ENCODE results near the gene TFAP2E.
A peak's percentile ranks its signal among the peaks of the same experiment; 100 is the strongest.

The TFAP2E gene

DNA sequence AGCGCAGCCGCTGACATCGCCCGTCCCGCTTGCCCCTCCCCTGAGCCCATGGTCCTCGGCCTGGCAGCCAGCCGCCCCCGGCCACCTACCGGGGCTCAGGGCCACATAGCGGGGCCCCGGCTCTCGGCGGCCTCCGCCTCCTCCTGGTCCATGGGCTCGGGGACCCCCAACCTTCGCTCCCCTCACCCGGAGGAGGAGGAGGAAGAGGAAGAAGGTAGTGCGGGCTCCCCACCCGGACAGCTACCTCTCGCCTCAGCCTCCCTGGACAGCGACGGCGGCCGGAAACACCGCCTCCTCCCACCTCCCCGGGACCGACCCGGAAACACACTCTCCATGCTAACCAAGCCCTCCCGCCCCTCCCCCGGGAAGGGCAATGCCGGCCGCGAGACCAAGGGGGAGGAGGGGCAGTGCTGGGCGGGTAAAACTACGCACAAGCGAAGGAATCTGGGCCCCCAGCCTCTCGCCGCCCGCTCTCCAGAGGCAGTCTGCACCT lies 15.9 kb upstream of the TFAP2E start, which contains the start of gene KIAA0319L:
Gene KIAA0319L (minus strand): TSS at position 286 of the 493 bp plus-strand sequence. CDS start 2,912 bp downstream, outside the sequence.
- no peak for DNase-seq (ENCODE audit: low read depth, low spot score)

DNA sequence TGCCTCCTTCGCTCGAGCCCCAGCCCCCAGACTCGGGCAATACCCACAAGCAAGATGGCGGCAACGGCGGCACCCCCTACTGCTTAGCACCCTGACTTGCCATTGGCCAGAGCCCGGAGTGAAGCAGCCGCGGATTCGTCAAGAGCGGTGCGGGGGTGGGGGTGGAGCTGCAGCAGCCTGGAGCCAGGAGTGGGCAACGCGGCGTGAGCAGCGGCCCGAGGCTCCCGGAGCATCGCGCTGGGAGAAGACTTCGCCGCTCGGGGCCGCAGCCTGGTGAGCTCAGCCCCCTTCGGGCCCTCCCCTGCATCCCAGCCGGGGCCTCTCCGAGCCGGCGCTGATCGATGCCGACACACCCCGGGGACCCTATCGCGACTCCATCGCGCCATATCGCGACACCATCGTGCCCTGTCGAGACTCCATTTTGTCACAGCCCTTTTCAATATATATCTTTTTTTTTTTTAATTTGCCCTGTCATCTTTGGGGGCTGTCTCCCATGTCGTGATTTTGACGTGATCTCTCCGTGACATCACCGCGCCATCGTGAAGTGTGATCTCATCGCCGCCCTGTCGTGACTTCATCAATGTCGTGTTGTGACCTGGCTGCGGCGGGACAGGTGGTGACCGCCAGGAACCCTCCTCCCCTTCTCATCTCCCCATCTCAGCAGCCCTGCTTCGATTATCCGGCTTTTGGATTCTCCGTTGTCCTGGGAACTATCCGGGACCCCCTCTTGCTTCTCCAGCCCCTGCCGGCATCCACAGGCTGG lies 15.3 kb upstream of the TFAP2E start, which contains the start of gene NCDN:
Gene NCDN (plus strand): TSS at position 189 of the 763 bp plus-strand sequence. CDS start 392 bp downstream, at position 581.
- DNase-seq (ENCODE audit: low read depth, low spot score) = peak; percentile 94

DNA sequence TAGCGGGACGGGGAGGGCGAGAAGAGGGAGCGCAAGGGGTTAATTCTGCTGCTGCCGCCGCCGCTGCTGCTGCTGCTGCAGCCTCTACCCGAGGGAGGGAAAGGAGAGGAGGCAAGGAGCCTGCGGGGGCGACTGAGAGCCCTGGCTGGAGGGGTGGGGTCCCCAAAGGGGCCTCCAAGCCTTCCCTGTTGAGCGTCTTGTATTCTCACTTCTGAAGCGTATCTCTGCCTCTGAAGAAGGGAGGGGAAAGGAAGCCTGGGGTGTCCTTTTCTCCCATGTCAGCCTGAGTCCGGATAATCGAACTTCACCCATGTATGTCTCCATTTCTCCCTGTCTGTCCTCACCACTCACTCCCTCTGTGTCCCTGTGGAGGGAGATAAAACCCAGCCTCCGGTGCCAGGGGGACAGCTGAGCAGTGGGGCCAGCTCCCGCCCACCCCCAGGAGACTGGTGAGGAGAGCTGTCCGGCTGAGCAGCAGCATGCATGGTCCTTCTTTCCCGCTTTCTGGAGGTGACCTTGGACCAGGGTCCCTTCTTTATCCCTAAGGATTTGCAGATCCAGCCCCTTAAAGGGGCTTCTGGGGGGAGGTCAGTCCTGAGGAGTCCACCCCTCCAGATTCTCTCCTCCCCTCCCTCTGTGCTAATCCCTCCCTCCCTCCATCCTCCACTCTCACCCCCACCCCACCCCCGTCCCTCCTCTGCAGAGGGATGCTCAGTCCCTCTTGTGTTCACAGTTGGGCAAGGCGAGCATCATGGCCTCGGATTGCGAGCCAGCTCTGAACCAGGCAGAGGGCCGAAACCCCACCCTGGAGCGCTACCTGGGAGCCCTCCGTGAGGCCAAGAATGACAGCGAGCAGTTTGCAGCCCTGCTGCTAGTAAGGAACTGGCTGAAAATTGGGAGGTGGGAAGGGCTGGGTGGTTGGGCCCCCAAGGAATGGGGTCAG lies 14.5 kb upstream of the TFAP2E start:
- no peak for DNase-seq (ENCODE audit: low read depth, low spot score)

- DNase-seq (ENCODE audit: low read depth, low spot score) = no peak
Observed at GRCh38 chr1:35559317-35559944, 13.7 kb upstream of the TFAP2E start.

GRCh38 chr1:35560256-35561225 lies 12.6 kb upstream of the TFAP2E start:
- DNase-seq (ENCODE audit: low read depth, low spot score) = no peak

DNA sequence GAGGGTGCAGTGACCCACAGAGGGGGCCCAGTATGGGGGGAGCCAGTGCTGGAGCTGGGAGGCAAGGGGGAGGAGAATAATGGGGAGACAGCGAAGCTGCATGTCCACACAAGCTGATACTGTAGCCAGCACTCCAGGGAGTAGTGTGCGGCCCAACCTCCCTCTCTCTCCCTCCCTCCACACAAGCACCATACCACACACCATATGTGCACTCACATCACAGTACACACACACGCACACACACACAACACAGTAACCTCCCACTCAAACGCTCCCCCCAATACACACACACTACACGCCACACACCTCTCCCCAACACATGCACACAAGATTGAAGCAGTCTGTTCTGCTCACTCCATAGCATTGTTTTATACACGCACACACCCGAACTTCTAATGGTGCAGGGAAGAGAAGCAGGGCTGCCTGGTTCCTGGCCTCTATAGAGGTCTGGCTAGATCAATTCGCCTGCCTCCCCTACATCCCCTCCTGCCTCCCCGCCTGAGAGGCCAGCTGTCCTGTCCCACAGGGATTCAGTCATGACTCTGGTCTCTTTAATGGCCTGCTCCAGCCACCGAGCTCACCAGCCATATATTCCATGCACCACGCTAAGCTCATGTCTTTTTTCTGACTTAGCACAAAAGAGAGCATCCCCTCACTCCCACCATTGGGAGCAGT lies 11.7 kb upstream of the TFAP2E start:
- DNase-seq (ENCODE audit: low read depth, low spot score) = no peak

DNA sequence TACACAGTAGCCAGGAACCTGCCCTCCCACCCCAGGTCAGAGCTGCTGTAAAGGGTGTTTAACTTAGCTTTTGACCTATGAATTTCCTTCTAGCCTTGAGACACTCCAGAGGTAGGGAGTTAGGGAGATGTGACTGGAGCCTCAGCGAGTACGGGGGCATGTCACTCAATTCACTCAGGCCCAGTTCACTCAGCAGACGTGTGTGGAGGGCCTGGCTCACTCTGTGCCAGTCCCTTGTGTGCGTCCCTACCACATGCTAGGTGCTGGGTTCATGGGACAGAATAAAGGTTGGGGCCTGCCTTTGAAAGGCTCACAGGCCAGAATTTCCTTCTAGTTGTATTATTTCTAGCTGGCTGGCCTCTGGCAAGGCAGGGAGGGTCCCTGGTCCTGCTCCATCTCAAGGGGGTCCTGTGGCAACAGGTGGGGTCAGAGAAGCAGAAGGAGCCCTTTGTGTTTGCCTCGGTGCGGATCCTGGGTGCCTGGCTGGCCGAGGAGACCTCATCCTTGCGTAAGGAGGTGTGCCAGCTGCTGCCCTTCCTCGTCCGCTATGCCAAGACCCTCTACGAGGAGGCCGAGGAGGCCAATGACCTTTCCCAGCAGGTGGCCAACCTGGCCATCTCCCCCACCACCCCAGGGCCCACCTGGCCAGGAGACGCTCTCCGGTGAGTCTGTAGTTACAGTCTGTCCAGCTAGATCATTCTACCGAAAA lies 11.0 kb upstream of the TFAP2E start:
- no peak for DNase-seq (ENCODE audit: low read depth, low spot score)

DNA sequence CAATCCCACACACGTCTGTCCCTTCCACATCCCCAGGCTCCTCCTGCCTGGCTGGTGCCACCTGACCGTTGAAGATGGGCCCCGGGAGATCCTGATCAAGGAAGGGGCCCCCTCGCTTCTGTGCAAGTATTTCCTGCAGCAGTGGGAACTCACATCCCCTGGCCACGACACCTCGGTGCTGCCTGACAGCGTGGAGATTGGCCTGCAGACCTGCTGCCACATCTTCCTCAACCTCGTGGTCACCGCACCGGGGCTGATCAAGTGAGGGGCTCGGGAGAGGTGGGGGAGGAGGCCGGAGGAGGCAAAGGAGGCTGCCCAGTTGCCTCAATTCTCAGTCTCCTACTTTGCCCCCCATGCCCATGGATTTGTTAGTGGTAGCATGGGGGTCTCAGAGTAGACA lies 9.9 kb upstream of the TFAP2E start:
- DNase-seq (ENCODE audit: low read depth, low spot score) = no peak

GRCh38 chr1:35564037-35564883 lies 8.9 kb upstream of the TFAP2E start:
- peak; percentile 63 for DNase-seq (ENCODE audit: low read depth, low spot score)

GRCh38 chr1:35564884-35565741 lies 8.0 kb upstream of the TFAP2E start:
- no peak for DNase-seq (ENCODE audit: low read depth, low spot score)

DNA sequence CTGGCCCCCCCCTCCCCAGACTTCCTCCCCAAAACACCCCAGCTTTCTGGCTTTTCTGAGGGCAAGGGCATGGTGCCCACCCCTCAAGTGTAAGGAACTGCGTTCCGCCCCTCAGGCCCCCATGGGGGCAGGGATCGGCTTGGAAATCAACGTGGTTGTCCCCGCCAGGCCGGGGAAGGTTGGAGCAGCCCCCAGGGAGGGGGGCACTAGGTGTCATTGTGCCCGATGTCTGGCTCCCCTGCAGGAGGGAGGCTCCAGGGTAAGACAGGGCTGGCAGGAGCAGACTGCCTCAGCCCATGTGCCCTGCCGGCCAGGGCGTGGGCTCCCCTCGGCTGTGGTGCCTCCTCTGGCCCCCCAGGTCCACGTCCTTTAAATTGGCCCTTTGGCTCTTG lies 7.4 kb upstream of the TFAP2E start:
- DNase-seq (ENCODE audit: low read depth, low spot score) = no peak

DNA sequence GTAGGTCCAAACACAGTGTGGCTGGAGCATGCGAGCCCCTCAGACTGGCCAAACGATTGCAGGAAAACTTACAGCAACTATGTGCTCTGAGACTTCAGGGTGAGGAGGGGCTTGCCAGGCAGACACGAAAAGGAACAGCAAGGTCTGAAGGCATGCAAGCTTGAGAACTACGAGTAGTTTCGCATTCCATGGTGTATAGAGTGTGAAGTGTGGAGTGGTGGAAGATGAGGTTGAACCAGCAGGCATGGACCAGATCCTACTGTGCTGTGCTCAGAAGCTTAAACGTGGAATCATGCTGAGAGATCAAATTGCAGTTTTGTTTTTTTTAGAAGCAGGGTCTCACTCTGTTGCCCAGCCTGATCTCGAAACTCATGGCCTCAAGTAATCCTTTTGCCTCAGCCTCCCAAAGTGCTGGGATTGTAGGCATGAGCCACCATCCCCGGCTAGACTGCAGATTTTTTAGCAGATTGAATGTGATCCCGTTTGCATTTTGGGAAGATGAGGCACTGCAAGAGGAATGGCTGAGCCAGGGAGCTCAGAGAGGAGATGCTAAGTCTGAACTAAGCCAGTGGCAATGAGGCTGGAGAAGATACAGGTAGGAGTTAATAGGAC lies 5.1 kb upstream of the TFAP2E start:
- no peak for DNase-seq (ENCODE audit: low read depth, low spot score)

- peak; percentile 28 for DNase-seq (ENCODE audit: low read depth, low spot score)
Observed at GRCh38 chr1:35568975-35569395, 4.1 kb upstream of the TFAP2E start.

- DNase-seq (ENCODE audit: low read depth, low spot score) = no peak
Observed at GRCh38 chr1:35569936-35570335, 3.2 kb upstream of the TFAP2E start.

GRCh38 chr1:35570589-35571137 lies 2.5 kb upstream of the TFAP2E start:
- no peak for DNase-seq (ENCODE audit: low read depth, low spot score)

GRCh38 chr1:35571263-35571662 lies 1.9 kb upstream of the TFAP2E start:
- no peak for DNase-seq (ENCODE audit: low read depth, low spot score)

GRCh38 chr1:35572296-35572695 lies 818 bp upstream of the TFAP2E start:
- no peak for DNase-seq (ENCODE audit: low read depth, low spot score)
